NCI-H1417 treated with DMSO at 0.1 percent for 48 hours (cell line): ENCODE data around the gene FDX2.
A peak's percentile ranks its signal among the peaks of the same experiment; 100 is the strongest.

Experiments used
- DNase-seq: peaks from one replicate; lab custom pipeline; 2025; lab: John Stamatoyannopoulos, UW

Gene FDX2

GRCh38 chr19:10299545-10300458, 16.0 kb downstream of the FDX2 start:
- DNase-seq: no peak

- DNase-seq: no peak
Measured at GRCh38 chr19:10295847-10296591, 19.8 kb downstream of the FDX2 start.

DNA sequence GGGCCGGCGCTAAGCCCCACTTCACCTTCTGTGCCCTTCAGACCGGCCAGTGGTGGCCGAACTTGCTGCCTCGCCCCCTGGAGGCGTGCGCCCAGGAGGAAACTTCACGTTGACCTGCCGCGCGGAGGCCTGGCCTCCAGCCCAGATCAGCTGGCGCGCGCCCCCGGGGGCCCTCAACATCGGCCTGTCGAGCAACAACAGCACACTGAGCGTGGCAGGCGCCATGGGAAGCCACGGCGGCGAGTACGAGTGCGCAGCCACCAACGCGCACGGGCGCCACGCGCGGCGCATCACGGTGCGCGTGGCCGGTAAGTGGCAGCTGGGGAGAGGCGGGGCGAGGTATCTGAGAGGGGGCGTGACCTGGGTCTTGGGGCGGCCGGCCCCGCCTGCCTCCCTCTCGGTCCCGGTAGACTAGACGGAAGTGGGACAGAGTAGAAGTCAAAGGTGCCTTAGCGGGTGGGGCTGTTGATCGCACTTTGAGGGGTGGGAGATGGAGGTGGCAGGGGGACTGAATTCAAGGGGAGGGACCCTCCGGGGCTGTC, 20.4 kb downstream of the FDX2 start:
- DNase-seq: no peak

GRCh38 chr19:10294368-10294697, 21.5 kb downstream of the FDX2 start:
- no peak for DNase-seq

DNA sequence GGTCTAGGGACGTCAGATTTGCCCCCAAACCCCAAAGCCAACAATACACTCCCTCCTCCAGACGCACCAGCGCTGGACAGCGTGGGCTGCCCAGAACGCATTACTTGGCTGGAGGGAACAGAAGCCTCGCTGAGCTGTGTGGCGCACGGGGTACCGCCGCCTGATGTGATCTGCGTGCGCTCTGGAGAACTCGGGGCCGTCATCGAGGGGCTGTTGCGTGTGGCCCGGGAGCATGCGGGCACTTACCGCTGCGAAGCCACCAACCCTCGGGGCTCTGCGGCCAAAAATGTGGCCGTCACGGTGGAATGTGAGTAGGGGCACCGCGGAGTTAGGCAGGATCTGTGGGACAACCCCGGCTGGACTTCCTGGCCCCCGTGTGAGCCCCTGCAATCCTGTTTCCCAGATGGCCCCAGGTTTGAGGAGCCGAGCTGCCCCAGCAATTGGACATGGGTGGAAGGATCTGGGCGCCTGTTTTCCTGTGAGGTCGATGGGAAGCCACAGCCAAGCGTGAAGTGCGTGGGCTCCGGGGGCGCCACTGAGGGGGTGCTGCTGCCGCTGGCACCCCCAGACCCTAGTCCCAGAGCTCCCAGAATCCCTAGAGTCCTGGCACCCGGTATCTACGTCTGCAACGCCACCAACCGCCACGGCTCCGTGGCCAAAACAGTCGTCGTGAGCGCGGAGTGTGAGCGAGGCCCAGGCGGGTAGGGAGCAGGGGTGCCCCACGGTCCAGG, 22.0 kb downstream of the FDX2 start:
- DNase-seq: no peak

GRCh38 chr19:10292789-10293636, 22.8 kb downstream of the FDX2 start:
- DNase-seq: no peak

GRCh38 chr19:10292206-10292788, 23.5 kb downstream of the FDX2 start:
- no peak for DNase-seq

GRCh38 chr19:10291554-10292205, 24.1 kb downstream of the FDX2 start:
- DNase-seq: no peak

GRCh38 chr19:10290876-10291553, 24.8 kb downstream of the FDX2 start:
- no peak for DNase-seq

GRCh38 chr19:10290357-10290875, 25.4 kb downstream of the FDX2 start:
- no peak for DNase-seq

DNA sequence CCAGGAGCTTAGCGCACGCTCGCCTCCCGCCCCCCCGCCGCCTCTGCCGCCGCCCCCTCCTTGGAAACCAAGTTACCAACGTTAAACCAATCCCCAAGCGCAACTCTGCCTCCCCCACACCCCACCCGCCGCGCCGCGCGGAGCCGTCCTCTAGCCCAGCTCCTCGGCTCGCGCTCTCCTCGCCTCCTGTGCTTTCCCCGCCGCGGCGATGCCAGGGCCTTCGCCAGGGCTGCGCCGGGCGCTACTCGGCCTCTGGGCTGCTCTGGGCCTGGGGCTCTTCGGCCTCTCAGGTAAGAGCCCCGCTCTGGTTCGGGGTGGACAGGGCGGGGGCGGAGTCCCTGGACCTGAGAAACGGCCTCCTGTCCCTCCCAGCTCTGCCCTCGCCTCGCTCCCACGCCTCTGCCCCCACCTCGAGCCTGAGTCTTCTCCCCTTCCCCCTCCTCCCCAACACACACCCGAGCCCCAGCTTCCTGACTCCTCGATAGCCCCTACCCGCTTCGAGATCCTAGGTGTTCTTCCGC, 25.9 kb downstream of the FDX2 start, which contains the start of gene ICAM5:
TSS of gene ICAM5 (plus strand) at position 117 of the 521 bp plus-strand sequence. CDS start at position 209, 92 bp downstream.
- DNase-seq: no peak

DNA sequence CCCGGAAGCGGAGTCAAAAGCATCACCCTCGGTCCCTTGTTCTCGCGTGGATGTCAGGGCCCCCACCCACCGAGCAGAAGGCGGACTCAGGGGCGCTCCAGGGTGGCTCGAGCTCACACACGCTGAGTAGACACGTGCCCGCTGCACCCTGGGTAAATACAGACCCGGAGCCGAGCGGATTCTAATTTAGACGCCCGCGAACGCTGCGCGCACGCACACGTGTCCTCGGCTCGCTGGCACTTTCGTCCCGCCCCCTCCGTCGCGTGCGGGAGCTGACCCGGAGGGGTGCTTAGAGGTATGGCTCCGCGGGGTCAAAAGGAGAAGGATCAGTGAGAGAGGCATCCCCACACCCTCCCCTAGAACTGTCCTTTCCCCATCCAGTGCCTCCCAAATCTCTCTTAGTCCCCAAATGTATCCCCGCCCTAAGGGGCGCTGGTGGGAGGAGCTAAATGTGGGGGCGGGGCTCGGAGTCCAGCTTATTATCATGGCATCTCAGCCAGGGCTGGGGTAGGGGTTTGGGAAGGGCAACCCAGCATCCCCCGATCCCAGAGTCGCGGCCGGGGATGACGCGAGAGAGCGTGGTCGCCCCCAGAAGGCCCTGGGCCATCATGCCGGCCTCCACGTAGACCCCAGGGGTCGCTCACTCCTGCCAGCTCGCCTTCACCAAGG, 26.5 kb downstream of the FDX2 start:
- DNase-seq: peak; percentile 39

DNA sequence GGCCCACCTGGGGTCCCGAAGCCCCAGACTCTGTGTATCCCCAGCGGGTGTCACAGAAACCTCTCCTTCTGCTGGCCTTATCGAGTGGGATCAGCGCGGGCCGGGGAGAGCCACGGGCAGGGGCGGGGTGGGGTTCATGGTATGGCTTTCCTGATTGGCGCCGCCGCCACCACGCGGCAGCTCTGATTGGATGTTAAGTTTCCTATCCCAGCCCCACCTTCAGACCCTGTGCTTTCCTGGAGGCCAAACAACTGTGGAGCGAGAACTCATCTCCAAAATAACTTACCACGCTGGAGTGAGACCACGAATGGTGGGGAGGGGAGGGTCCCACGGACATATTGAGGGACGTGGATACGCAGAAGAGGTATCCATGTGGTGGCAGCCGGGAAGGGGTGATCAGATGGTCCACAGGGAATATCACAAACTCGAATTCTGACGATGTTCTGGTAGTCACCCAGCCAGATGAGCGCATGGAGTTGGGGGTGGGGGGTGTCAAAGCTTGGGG, 27.1 kb downstream of the FDX2 start:
- DNase-seq: no peak

DNA sequence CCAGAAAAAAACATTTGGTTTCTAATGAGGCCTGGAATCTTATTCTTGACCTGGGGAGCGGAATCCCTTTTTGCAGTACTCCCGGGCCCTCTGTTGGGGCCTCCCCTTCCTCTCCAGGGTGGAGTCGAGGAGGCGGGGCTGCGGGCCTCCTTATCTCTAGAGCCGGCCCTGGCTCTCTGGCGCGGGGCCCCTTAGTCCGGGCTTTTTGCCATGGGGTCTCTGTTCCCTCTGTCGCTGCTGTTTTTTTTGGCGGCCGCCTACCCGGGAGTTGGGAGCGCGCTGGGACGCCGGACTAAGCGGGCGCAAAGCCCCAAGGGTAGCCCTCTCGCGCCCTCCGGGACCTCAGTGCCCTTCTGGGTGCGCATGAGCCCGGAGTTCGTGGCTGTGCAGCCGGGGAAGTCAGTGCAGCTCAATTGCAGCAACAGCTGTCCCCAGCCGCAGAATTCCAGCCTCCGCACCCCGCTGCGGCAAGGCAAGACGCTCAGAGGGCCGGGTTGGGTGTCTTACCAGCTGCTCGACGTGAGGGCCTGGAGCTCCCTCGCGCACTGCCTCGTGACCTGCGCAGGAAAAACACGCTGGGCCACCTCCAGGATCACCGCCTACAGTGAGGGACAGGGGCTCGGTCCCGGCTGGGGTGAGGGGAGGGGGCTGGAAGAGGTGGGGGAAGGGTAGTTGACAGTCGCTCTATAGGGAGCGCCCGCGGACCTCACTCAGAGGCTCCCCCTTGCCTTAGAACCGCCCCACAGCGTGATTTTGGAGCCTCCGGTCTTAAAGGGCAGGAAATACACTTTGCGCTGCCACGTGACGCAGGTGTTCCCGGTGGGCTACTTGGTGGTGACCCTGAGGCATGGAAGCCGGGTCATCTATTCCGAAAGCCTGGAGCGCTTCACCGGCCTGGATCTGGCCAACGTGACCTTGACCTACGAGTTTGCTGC, 28.7 kb downstream of the FDX2 start, which contains the start of gene ICAM4:
TSS of gene ICAM4 (plus strand) at position 153 of the 935 bp plus-strand sequence. CDS start at position 211, 58 bp downstream.
- no peak for DNase-seq

DNA sequence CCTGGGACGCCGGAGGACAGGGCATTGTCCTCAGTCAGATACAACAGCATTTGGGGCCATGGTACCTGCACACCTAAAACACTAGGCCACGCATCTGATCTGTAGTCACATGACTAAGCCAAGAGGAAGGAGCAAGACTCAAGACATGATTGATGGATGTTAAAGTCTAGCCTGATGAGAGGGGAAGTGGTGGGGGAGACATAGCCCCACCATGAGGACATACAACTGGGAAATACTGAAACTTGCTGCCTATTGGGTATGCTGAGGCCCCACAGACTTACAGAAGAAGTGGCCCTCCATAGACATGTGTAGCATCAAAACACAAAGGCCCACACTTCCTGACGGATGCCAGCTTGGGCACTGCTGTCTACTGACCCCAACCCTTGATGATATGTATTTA, 30.4 kb downstream of the FDX2 start:
- no peak for DNase-seq

- DNase-seq: no peak
Measured at GRCh38 chr19:10284960-10285278, 30.9 kb downstream of the FDX2 start.
